Heart right ventricle (tissue), 16 donors: Measurements from ENCODE around the gene TIMM17B. TPM values are rescaled to one million over a fixed set of nuclear protein-coding genes. Genes with fewer than 3 reads are reported as not detected.
A peak's percentile ranks its signal among the peaks of the same experiment; 100 is the strongest.

Experiments used
- ATAC-seq, 8 donors: fragments of 200-7000 bp; cut with Tn5 transposase; one replicate each; pipeline ENCODE4 v1.9.1; 2020; ENCODE audit warnings: mild to moderate bottlenecking in 8 of 8, moderate library complexity in 8 of 8, moderate number of reproducible peaks in 1 of 8
- DNase-seq, 2 donors: peaks; one replicate each; pipeline ENCODE4 v3.0.0-alpha.2; 2020
- H3K27ac ChIP-seq, 10 donors: fragments of 200-600 bp; sonication (generic) in 2 of 10; one replicate each; pipeline versions ENCODE4 v1.5.0 to v1.8.0; 2020 to 2022; ENCODE audit warnings: mild to moderate bottlenecking in 3 of 10
- H3K27me3 ChIP-seq, 7 donors: fragments of 200-600 bp; one replicate each; pipeline ENCODE4 v1.8.0; 2021 to 2022; ENCODE audit warnings: mild to moderate bottlenecking in 2 of 7
- H3K36me3 ChIP-seq, 9 donors: fragments of 200-600 bp; sonication (generic) in 1 of 9; one replicate each; pipeline versions ENCODE4 v1.5.0 to v1.8.0; 2020 to 2022; ENCODE audit warnings: mild to moderate bottlenecking in 2 of 9
- H3K4me1 ChIP-seq, 9 donors: fragments of 200-600 bp; sonication (generic) in 1 of 9; one replicate each; pipeline versions ENCODE4 v1.5.0 to v1.8.0; 2020 to 2022; ENCODE audit warnings: mild to moderate bottlenecking in 4 of 9
- H3K4me3 ChIP-seq, 10 donors: fragments of 200-600 bp; sonication (generic) in 2 of 10; one replicate each; pipeline versions ENCODE4 v1.5.0 to v1.8.0; 2020 to 2022; ENCODE audit warnings: mild to moderate bottlenecking in 7 of 10, moderate library complexity in 2 of 10
- H3K9me3 ChIP-seq, 11 donors: fragments of 200-600 bp in 10 of 11; sonication (generic) in 2 of 11; one replicate each; pipeline versions ENCODE4 v1.5.0 to v1.8.0; 2013 to 2022; ENCODE audit warnings: mild to moderate bottlenecking in 2 of 11, control low read depth in 1 of 11, moderate library complexity in 1 of 11
- WGBS, 2 donors: extraction: QIAGEN DNeasy Blood & Tissue Kit; methylation state at CpG; one replicate each; pipeline ENCODE4 v1.1.7; 2013; ENCODE audit warnings: inconsistent platforms in 1 of 2; 5-methylcytosine and 5-hydroxymethylcytosine counted together
- intact Hi-C, 10 donors: fragments of 100-400 bp; cut with DNase I; formaldehyde crosslinking; loops; one replicate each; pipeline versions ENCODE4 v1.11.1 to v1.14.2; 2022
- polyA plus RNA-seq, 2 donors: library from polyadenylated mRNA; stranded (reverse); fragments of 200-250 nt; gene quantifications; one replicate each; pipeline ENCODE4 v1.2.3, GENCODE V29; 2013
- total RNA-seq, 10 donors: library from RNA; stranded (reverse); fragmentation: NEBNext Ultra II Directional in 3 of 10; extraction: Animal tissue kit (Norgen Biotek cat#: 25700) in 3 of 10; gene quantifications; one replicate each; pipeline versions ENCODE4 v1.2.1 to v1.2.4, GENCODE V29; 2021 to 2023
- TF ChIP-seq, protein P1 (sequence below), 9 donors: fragments of 200-600 bp; sonication (generic) in 2 of 9; IDR thresholded peaks; one replicate each; pipeline versions ENCODE4 v1.5.0 to v1.8.0; 2021 to 2022; ENCODE audit warnings: antibody characterized with exemption in 9 of 9, mild to moderate bottlenecking in 5 of 9, moderate library complexity in 1 of 9
- donor health status: Arrhythmogenic right ventricular cardiomyopathy.
- donor health status: ischemic (EF 13 %, LVEDD 7.1; RV severe dilation, severe dysfunction).
- donor health status: healthy with polysubstance abuse.
- donor health status: DM: no; HTN: yes; CAD: no.
- donor health status: DM: no; HTN: no; CAD: no.
- donor health status: ischemic (EF 25% LVEDD 6.9; RV normal size, moderate dysfunction).
- donor health status: ischemic (EF 25% LVEDD 5.7; RV mildly dilated, moderate dysfunction).
- donor health status: healthy.
- donor health status: DM: yes; HTN: yes; CAD: no.
- donor health status: Ischemic cardiomyopathy.
- donor health status: ischemic (EF 35%, LVEDD 5.7; RV mildly dilated, moderate dysfunction).
- donor health status: nonischemic (EF 11% LVEDD 7.7; RV severe dilation, severe dysfunction).
- donor health status: DM: yes; HTN: yes; CAD: no.
- donor health status: PGD.
- donor health status: ischemic (EF 29% LVEDD 5.4; RV normal size, mild dysfunction).
- donor health status: nonischemic (EF 23%, LVEDD 6.1; RV moderate dilation, normal function).

TIMM17B gene
- total and polyA plus RNA-seq, 12 donors, result 58.3 to 100 (median 67.0) TPM

DNA sequence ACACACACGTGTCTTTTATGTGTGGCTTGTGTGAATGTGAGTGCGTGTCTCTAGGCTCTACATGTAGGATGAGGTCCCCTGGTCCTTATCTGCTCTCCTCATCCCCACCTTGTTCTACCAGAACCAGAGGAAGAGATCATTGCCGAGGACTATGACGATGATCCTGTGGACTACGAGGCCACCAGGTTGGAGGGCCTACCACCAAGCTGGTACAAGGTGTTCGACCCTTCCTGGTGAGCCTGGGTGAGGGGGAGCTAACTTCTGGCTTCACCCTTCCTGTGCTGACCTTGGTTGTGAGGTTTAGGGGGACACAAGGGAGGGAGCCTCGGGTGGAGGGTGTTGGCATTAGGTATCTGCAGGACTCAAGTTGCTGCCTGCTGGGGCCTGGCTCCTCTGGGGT is 3.5 kb upstream of the TIMM17B start:
- TF ChIP-seq, protein P1, sequence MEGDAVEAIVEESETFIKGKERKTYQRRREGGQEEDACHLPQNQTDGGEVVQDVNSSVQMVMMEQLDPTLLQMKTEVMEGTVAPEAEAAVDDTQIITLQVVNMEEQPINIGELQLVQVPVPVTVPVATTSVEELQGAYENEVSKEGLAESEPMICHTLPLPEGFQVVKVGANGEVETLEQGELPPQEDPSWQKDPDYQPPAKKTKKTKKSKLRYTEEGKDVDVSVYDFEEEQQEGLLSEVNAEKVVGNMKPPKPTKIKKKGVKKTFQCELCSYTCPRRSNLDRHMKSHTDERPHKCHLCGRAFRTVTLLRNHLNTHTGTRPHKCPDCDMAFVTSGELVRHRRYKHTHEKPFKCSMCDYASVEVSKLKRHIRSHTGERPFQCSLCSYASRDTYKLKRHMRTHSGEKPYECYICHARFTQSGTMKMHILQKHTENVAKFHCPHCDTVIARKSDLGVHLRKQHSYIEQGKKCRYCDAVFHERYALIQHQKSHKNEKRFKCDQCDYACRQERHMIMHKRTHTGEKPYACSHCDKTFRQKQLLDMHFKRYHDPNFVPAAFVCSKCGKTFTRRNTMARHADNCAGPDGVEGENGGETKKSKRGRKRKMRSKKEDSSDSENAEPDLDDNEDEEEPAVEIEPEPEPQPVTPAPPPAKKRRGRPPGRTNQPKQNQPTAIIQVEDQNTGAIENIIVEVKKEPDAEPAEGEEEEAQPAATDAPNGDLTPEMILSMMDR (IDR thresholded peaks at IDR 0.05), result no peak
- intact Hi-C loops, result loop anchor here in 1 of 10 donors (10.0 kb wide), 1 partner anchor 96 kb away; the partner anchor contains the start of gene HDAC6
- 89 to 92% methylated on average over 7 of the region's 7 CpGs for WGBS, 2 donors
- Histone ChIP-seq H3K4me1 (peaks cover 0 to 24% (median 5%) of the 10 kb centered on the region in 9 donors), H3K36me3 (peaks cover 0 to 65% (median 0%) of the 10 kb centered on the region in 9 donors), H3K4me3 (no peak overlapping the region), H3K27me3 (no peaks in the 10 kb centered on the region), H3K9me3 (peaks cover 0 to 17% (median 0%) of the 10 kb centered on the region in 11 donors), H3K27ac (no peak overlapping the region)
- no peak for DNase-seq
- no peak for ATAC-seq

DNA sequence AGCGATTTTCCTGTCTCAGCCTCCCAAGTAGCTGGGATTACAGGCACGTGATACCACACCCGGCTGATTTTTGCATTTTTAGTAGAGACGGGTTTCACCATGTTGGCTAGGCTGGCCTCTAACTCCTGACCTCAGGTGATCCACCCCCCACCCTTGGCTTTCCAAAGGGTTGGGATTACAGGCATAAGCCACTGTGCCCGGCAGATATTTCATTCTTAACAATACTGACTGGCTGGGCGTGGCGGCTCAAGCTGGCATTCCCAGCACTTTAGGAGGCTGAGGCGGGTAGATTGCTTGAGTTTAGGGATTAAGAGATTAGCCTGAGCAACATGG is 1.5 kb upstream of the TIMM17B start:
- Histone ChIP-seq H3K9me3 (peaks cover 0 to 17% (median 0%) of the 10 kb centered on the region in 11 donors), H3K27ac (no peak overlapping the region), H3K4me3 (no peak overlapping the region), H3K36me3 (peaks cover 0 to 56% (median 0%) of the 10 kb centered on the region in 9 donors), H3K4me1 (peaks cover 0 to 24% (median 5%) of the 10 kb centered on the region in 9 donors), H3K27me3 (no peaks in the 10 kb centered on the region)
- intact Hi-C loops, result loop anchor here in 2 of 10 donors (5.0 to 10.0 kb wide), 2 partner anchors 97 to 254 kb away; partner anchors contain the start of gene HDAC6 (in 2 of the 2)
- ATAC-seq, result no peak
- WGBS, 2 donors, result 86 to 93% methylated on average over 7 to 8 of the region's 8 CpGs
- TF ChIP-seq, protein P1 (IDR thresholded peaks at IDR 0.05), result no peak
- DNase-seq, result no peak

DNA sequence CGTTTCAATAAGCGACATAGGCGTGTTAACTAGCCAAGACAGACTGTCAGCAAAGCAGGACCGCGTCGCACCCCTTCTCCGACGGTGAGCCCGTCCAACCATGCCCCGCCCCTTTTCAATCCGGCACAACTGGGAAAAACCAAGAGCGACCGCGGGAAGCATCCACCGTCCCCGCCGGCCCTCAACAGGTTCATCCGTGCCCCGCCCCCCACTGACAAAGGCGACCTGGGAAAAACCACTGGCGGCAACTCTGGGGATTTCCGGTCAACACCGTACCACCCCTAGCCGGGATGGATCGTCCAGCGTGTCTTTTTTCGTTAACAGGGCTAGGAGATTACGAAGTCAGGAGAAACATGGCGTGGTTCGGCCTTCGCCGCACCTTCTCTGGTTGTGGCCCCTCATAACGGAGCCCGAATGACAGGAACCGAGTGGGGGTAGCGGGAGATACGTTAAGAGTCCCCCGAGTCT is 377 bp downstream of the TIMM17B start:
- peaks cover 0 to 24% (median 5%) of the 10 kb centered on the region in 9 donors for H3K4me1 ChIP-seq
- 0% methylated on average over 29 to 38 of the region's 38 CpGs for WGBS, 2 donors
- H3K27me3 ChIP-seq, result no peaks in the 10 kb centered on the region
- H3K36me3 ChIP-seq, result peaks cover 0 to 51% (median 0%) of the 10 kb centered on the region in 9 donors
- ATAC-seq (peak; percentile 56 to 80 (median 74)), DNase-seq (peak; percentile 66 to 77)
- TF ChIP-seq, protein P1 (IDR thresholded peaks at IDR 0.05), result no peak
- peak overlapping the region; percentile 87 to 97 (median 94) for H3K27ac ChIP-seq
- intact Hi-C loops, result loop anchor here in 2 of 10 donors (5.0 to 10.0 kb wide), 2 partner anchors 95 to 252 kb away; partner anchors contain the start of gene HDAC6 (in 2 of the 2)
- H3K4me3 ChIP-seq, result peak overlapping the region; percentile 56 to 85 (median 74)
- peaks cover 0 to 17% (median 0%) of the 10 kb centered on the region in 11 donors for H3K9me3 ChIP-seq

DNA sequence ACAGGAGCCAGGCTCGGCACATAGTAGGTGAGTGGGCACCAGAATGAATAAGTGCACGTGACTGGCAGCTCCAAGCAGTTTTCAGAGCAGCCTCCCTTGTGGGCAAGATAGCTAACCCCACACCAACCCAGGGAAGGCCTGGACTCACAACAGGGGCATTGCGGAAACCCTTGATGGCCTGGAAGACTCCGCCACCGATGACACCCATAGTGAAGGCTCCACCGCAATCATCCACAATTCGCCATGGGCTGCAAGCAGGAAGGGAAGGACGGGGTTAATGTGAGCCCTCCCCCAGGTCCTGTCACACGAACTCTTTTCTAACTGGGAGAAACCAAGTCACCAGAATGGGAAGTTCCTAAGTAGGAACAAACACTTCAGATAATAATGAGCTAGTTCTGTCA is 957 bp downstream of the TIMM17B start:
- intact Hi-C loops, result loop anchor here in 2 of 10 donors (5.0 to 10.0 kb wide), 2 partner anchors 94 to 252 kb away; partner anchors contain the start of gene HDAC6 (in 2 of the 2)
- DNase-seq (no peak), ATAC-seq (no peak)
- Histone ChIP-seq H3K9me3 (peaks cover 0 to 17% (median 0%) of the 10 kb centered on the region in 11 donors), H3K27ac (peak overlapping the region in 8 of 10 donors; percentile 87 to 97 (median 95)), H3K4me1 (peaks cover 0 to 29% (median 9%) of the 10 kb centered on the region in 9 donors), H3K4me3 (peak overlapping the region in 9 of 10 donors; percentile 56 to 85 (median 73)), H3K27me3 (no peaks in the 10 kb centered on the region), H3K36me3 (peaks cover 0 to 46% (median 0%) of the 10 kb centered on the region in 9 donors)
- 38 to 41% methylated on average over 8 to 9 of the region's 9 CpGs for WGBS, 2 donors
- TF ChIP-seq, protein P1 (IDR thresholded peaks at IDR 0.05), result no peak
